Chondrocyte (in vitro differentiated cells): ENCODE measurements around the gene XRCC3. TPM values are rescaled to one million over a fixed set of nuclear protein-coding genes. Genes with fewer than 3 reads are reported as not detected.

Experiments used
- DNase-seq: peaks from one replicate; pipeline ENCODE4 v3.0.0; 2021; ENCODE audit warnings: mixed read lengths, low spot score
- H3K27ac Mint-ChIP-seq: one replicate; pipeline ENCODE4 v1.8.0; 2021; ENCODE audit warnings: mild to moderate bottlenecking, moderate library complexity, mixed read lengths; ENCODE audit not compliant: unreplicated experiment
- H3K27me3 Mint-ChIP-seq: 2 replicates; pipeline ENCODE4 v1.8.0; 2021; ENCODE audit warnings: low read depth, mixed read lengths
- H3K36me3 Mint-ChIP-seq: 2 replicates; pipeline ENCODE4 v1.8.0; 2021; ENCODE audit warnings: low read depth, mixed read lengths
- H3K4me1 Mint-ChIP-seq: 2 replicates; pipeline ENCODE4 v1.8.0; 2021; ENCODE audit warnings: low read depth, mild to moderate bottlenecking, mixed read lengths
- H3K4me3 Mint-ChIP-seq: one replicate; pipeline ENCODE4 v1.8.0; 2021; ENCODE audit warnings: mild to moderate bottlenecking, moderate library complexity, mixed read lengths; ENCODE audit not compliant: unreplicated experiment
- H3K9me3 Mint-ChIP-seq: 2 replicates; pipeline ENCODE4 v1.8.0; 2021; ENCODE audit warnings: low read depth, mixed read lengths
- CTCF ChIP-seq: fragments of 200-600 bp; sonication (generic); IDR thresholded peaks from 2 replicates; pipeline ENCODE4 v1.5.0; 2021; ENCODE audit warnings: antibody characterized with exemption, mild to moderate bottlenecking, moderate library complexity
- total RNA-seq: library from RNA; stranded (reverse); gene quantifications from 3 replicates; pipeline ENCODE4 v1.2.1, GENCODE V29; 2021

XRCC3 gene
- total RNA-seq, 1 donor from 2014 or later, result 3.4 TPM

GRCh38 chr14:103742499-103743255 lies 27.4 kb upstream of the XRCC3 start:
- H3K36me3 Mint-ChIP-seq, result peaks cover 8% of the 10 kb centered on the region
- no peaks in the 10 kb centered on the region for H3K9me3 Mint-ChIP-seq
- TF ChIP-seq CTCF, result no peak
- no peaks in the 10 kb centered on the region for H3K27me3 Mint-ChIP-seq
- peaks cover 11% of the 10 kb centered on the region for H3K4me1 Mint-ChIP-seq
- no peak overlapping the region for H3K4me3 Mint-ChIP-seq
- peak; percentile 59 for DNase-seq
- no peak overlapping the region for H3K27ac Mint-ChIP-seq

- peaks cover 8% of the 10 kb centered on the region for H3K36me3 Mint-ChIP-seq
- peaks cover 14% of the 10 kb centered on the region for H3K4me1 Mint-ChIP-seq
- H3K4me3 Mint-ChIP-seq, result no peak overlapping the region
Measured at GRCh38 chr14:103741876-103742275, 26.6 kb upstream of the XRCC3 start.

GRCh38 chr14:103740991-103741689 lies 25.9 kb upstream of the XRCC3 start:
- H3K27ac Mint-ChIP-seq, result peak overlapping the region; percentile 72
- H3K4me1 Mint-ChIP-seq, result peaks cover 18% of the 10 kb centered on the region
- no peaks in the 10 kb centered on the region for H3K9me3 Mint-ChIP-seq
- no peak overlapping the region for H3K4me3 Mint-ChIP-seq
- no peaks in the 10 kb centered on the region for H3K27me3 Mint-ChIP-seq
- peaks cover 8% of the 10 kb centered on the region for H3K36me3 Mint-ChIP-seq
- DNase-seq, result peak; percentile 35
- TF ChIP-seq CTCF, result no peak

More at GRCh38 chr14:103741876-103742275, 26.6 kb upstream of the XRCC3 start:
- peak; percentile 54 for DNase-seq
- no peaks in the 10 kb centered on the region for H3K27me3 Mint-ChIP-seq
- no peaks in the 10 kb centered on the region for H3K9me3 Mint-ChIP-seq
- H3K27ac Mint-ChIP-seq, result no peak overlapping the region
- TF ChIP-seq CTCF, result no peak

GRCh38 chr14:103739793-103740501 lies 24.7 kb upstream of the XRCC3 start:
- peak; percentile 79 for DNase-seq
- Mint-ChIP-seq H3K36me3 (peaks cover 6% of the 10 kb centered on the region), H3K9me3 (no peaks in the 10 kb centered on the region), H3K27ac (no peak overlapping the region), H3K4me3 (no peak overlapping the region), H3K4me1 (peaks cover 18% of the 10 kb centered on the region), H3K27me3 (no peaks in the 10 kb centered on the region)
- no peak for TF ChIP-seq CTCF

GRCh38 chr14:103739466-103739792 lies 24.2 kb upstream of the XRCC3 start:
- peak; percentile 82 for DNase-seq
- no peaks in the 10 kb centered on the region for H3K27me3 Mint-ChIP-seq
- H3K36me3 Mint-ChIP-seq, result peaks cover 6% of the 10 kb centered on the region
- no peak overlapping the region for H3K4me3 Mint-ChIP-seq
- no peak overlapping the region for H3K27ac Mint-ChIP-seq
- peaks cover 18% of the 10 kb centered on the region for H3K4me1 Mint-ChIP-seq
- H3K9me3 Mint-ChIP-seq, result no peaks in the 10 kb centered on the region
- no peak for TF ChIP-seq CTCF
